GM19023 (cell line): ENCODE results near the gene RTP3.

Source experiments
- ATAC-seq: cut with Tn5 transposase; IDR thresholded peaks from one replicate; pipeline ENCODE4 v1.9.1; 2021; ENCODE audit warnings: mild to moderate bottlenecking, moderate library complexity; ENCODE audit not compliant: unreplicated experiment

RTP3 gene

GRCh38 chr3:46468753-46469600, 28.8 kb upstream of the RTP3 start:
- ATAC-seq = no peak

GRCh38 chr3:46469680-46470357, 28.0 kb upstream of the RTP3 start:
- no peak for ATAC-seq

DNA sequence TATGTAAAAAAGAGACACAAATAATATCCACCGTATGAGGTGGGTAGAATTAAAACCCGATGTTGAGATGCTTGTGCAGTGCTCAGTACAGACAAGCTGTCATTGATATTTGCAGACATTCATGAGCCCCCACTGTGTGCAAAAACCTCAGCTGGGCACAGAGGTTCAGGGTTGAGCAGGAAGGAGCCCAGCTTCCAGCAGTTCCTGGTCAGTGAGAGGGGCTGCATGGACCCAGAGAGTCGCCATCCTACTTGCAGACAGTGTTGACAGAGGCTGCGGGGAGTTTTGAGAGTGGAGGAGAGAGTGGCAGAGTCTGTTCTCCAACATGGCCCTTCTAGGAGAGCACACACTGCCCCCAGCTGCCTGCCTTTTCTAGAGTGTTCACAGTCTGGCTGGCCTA, 26.9 kb upstream of the RTP3 start:
- no peak for ATAC-seq

GRCh38 chr3:46471371-46471914, 26.3 kb upstream of the RTP3 start:
- ATAC-seq = no peak

DNA sequence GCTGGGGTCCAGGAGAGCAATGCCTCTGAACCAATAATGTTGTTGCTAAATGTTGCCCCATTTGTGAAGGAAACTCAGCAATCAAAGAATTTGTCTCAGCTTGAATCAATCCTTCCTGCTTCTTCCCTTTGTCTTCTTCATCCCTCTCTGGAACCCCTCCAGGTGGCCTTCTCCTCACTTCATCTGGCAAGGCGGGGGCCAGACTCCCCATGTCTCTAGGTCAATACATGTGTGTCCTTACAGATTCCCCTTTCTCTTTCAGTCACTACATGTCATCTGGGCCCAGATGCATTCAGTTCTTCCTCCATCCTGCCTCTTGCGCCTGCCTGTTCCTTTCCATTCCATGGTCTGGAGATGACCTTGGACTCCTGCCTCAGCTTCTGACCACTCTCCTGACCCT, 25.0 kb upstream of the RTP3 start:
- no peak for ATAC-seq

DNA sequence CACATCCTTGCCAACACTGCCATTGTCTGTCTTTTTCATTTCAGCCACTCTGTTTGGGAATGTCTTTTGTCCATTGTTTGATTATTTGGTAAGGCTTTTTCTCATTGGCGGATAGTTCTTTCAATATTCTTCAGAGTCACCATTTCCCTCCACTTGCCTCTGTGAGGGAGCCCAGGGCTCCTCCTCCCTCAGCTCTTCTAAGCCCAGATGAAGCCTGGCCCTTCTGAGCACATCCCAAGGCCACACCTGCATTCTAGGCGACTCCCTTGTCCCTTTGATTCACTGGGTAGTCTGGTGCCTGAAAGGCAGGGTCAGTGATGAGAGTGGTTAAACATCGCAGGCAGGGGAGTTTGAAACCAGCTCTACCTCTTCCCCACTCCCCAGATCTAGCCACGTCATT, 20.6 kb upstream of the RTP3 start:
- no peak for ATAC-seq

- no peak for ATAC-seq
Measured at GRCh38 chr3:46477756-46478155, 20.0 kb upstream of the RTP3 start.

- no peak for ATAC-seq
Measured at GRCh38 chr3:46478341-46478740, 19.4 kb upstream of the RTP3 start.

GRCh38 chr3:46479021-46479420, 18.8 kb upstream of the RTP3 start:
- ATAC-seq = no peak

DNA sequence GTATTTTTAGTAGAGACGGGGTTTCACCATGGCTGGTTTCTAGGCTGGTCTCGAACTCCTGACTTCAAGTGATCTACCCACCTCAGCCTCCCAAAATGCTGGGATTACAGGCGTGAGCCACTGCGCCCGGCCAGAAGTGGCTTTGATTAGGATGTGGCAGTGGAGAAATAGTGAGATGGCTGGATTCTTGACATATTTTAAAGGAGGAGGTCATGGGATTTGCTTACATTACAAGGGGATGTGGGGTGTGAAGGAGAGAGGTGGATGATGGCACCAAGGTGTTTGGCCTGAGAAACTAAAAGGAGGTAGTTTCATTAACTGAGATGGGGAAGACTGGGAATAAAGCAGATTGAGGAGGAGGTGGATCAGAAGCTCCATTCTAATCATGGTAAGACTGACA, 18.1 kb upstream of the RTP3 start:
- ATAC-seq = no peak

GRCh38 chr3:46480491-46481195, 17.1 kb upstream of the RTP3 start:
- ATAC-seq = no peak

DNA sequence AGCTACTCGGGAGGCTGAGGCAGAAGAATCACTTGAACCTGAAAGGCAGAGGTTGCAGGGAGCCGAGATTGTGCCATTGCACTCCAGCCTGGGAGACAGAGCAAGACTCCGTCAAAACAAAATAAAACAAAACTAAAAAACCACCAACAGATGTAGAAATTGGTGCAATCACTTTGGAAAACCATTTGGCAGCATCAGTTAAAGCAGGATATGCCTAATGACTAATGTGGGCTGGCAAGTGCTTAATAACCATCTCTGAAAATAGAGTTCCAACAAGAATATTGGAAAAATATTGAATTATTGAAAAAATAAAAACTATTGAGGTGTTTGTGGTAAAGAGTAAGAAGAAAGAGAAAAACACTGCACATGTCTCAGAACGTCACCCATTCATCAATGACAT, 16.1 kb upstream of the RTP3 start:
- no peak for ATAC-seq

- ATAC-seq = no peak
Measured at GRCh38 chr3:46482632-46483350, 15.0 kb upstream of the RTP3 start.

DNA sequence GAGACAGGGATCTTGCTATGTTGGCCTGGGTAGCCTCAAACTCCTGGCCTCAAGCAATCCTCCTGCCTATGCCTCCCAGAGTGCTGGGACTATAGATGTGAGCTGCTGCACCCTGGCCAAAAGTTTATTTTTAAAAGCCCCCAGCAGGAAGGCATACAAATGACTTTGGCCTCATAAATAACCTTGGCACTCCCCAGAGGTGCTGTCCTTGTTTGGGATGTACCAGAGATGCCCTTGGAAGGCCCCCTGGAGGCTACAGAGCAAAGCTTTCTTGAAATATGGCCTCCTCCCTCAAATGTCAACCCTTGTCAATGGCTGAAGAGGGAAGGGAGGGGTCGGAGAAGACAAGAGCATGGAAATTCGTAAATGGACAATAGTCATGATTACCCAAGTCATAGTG, 14.0 kb upstream of the RTP3 start:
- no peak for ATAC-seq

DNA sequence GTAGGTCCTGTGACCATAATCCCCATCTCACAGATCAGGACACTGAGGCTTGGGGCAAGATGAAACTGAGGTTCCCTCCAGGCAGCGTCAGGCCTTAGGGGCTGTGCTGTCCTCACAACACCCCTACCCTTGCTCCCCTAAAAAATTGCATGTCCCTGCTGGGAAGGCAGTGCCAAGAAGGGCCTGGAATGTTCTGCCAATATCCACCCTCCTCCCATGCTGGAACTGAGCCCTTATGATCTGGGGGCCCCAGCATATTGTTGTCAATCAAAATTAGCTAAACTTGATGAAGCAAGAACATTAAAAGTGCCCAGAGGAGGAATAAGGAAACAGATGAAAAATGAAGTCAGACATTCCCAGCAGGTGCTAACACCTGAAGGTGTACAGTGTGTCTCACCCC, 13.4 kb upstream of the RTP3 start:
- no peak for ATAC-seq

GRCh38 chr3:46484911-46485778, 12.6 kb upstream of the RTP3 start:
- ATAC-seq = no peak

DNA sequence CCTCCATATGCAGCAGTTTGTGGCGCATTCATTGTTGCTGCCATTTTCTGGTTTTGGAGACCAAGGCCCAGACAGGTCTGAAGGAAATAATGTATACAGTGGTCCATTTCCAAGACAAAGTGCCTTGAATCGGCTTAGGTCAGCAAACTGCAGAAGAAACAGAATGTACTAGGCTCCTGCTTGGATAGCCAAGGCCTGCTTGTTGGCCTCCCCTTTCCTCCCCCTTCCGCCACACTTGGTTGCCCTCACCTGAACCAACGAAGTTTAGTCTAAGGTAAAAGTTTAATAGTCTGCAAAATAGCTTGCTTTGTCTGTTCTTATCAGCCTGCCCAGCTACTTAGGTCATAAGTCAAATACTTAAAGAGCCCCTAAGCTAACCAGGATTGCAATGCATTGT, 12.0 kb upstream of the RTP3 start:
- ATAC-seq = no peak

DNA sequence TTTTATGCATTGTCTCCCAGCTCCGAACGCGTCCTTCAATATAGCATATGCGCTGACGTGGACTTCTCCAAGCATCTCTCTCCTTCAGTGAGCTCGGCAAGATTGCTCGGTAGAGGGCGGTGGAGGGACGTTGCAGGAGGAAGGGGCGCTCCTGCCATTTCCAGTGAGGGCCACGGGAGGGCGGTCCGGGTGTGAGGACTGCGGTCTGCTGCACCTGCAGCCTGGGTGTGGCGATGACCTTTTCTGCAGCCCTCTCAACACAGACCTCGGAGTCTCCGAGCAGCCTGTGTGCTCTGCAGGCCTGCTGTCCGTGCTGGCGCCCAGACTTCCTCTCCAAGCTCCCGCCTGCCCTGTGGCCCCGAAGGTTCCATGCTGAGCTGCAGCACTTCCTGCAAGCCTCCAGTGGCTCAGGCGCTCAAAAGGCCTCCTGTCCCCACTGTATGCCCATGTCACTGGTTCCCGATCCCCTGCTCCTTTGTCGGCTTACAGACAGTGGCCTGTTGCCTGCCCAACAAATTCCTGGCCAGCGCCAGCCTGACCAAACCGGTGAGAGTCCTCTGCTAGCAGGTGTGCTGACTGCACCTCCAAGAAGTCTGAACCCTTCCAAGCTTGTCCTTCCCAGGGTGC, 8.9 kb upstream of the RTP3 start:
- ATAC-seq = peak; percentile 82

- ATAC-seq = no peak
Measured at GRCh38 chr3:46489381-46489780, 8.4 kb upstream of the RTP3 start.

DNA sequence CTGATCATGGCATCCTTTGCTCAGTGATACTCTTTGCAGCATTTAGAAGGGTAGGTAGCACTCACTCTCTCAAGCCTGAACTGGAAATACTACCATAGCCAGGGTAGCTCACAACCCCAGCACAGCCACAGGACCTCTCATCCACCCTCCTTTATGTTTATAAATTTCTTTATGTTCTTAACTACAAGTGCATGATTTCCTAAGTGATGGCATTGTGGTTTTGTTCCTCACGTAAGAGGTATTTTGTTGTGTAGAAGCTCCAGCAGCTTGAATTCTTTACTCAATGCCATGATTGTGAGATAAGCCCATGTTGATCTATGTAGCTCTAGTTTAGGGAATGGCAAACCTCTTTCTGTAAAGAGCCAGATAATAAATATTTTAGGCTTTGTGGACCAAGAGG, 7.9 kb upstream of the RTP3 start:
- no peak for ATAC-seq
